Measurements from ENCODE around the gene FREM2. TPM values are rescaled to one million over a fixed set of nuclear protein-coding genes. Genes with fewer than 3 reads are reported as not detected.

Gene FREM2
- total and polyA plus RNA-seq, 2 donors (not counting 3 experiments of a cell fraction or from before 2014, with no cell fraction given) = under 0.01 TPM; not detected in 1

GRCh38 chr13:38730332-38730731 lies 43.5 kb downstream of the FREM2 start:
- TF ChIP-seq POLR2A (IDR thresholded peaks at IDR 0.05; ENCODE audit: low read depth, low read length) = no peak
- TF ChIP-seq CTCF (IDR thresholded peaks at IDR 0.05; ENCODE audit: extremely low read depth in 1 of 2, insufficient read depth in 1 of 2, low read depth in 1 of 2, low read length in 2 of 2) = no peak
- TF ChIP-seq EZH2 (IDR thresholded peaks at IDR 0.05; ENCODE audit: borderline replicate concordance, low read depth, low read length, severe bottlenecking) = no peak
- TF ChIP-seq GATA2 (IDR thresholded peaks at IDR 0.05; ENCODE audit: insufficient read depth, insufficient read length, low read depth, low read length) = no peak
- TF ChIP-seq MAX (IDR thresholded peaks at IDR 0.05; ENCODE audit: insufficient read depth, insufficient read length) = no peak
- TF ChIP-seq FOS (IDR thresholded peaks at IDR 0.05; ENCODE audit: borderline replicate concordance, insufficient read depth, low read length) = no peak
- no peak for TF ChIP-seq JUN (IDR thresholded peaks at IDR 0.05; ENCODE audit: borderline replicate concordance, insufficient read depth, insufficient read length, low read depth)
- no peak for TF ChIP-seq POLR2AphosphoS5 (IDR thresholded peaks at IDR 0.05; ENCODE audit: insufficient read depth, low read depth, low read length)
- TF ChIP-seq MYC (IDR thresholded peaks at IDR 0.05; ENCODE audit: low read depth, low read length) = no peak
- no peak overlapping the region for H3K9ac ChIP-seq (replicated peaks; ENCODE audit: extremely low read depth, insufficient read depth, low read length)
- H3K27ac ChIP-seq (ENCODE audit: insufficient read depth, low read depth, low read length) = no peak overlapping the region
- dilution Hi-C loops (cut with MboI; ENCODE audit: extremely low pct_ligation_motif_present, low sequenced_read_pairs) = no loop called here
- H3K27me3 ChIP-seq (ENCODE audit: control insufficient read depth in 2 of 2, insufficient read depth in 2 of 2, low read length in 2 of 2) = no peaks in the 10 kb centered on the region
- no TSS peak for BruUV-seq (replicated peaks)
- ChIA-PET CTCF (no interaction called here), POLR2A (no interaction called here)
- H3K4me2 ChIP-seq (ENCODE audit: insufficient read depth, low read length) = no peak overlapping the region
- no peaks in the 10 kb centered on the region for H3K4me1 ChIP-seq (ENCODE audit: control insufficient read depth, extremely low read depth, insufficient read depth, low read length)
- no peaks in the 10 kb centered on the region for H3K79me2 ChIP-seq (ENCODE audit: control insufficient read depth, insufficient read depth, low read length)
- no peaks in the 10 kb centered on the region for H3K36me3 ChIP-seq (ENCODE audit: control insufficient read depth in 2 of 2, extremely low read depth in 1 of 2, insufficient read depth in 2 of 2, low read length in 2 of 2)
- no peak overlapping the region for H3K4me3 ChIP-seq (replicated peaks in 1 of 3; ENCODE audit: insufficient read depth in 1 of 3, low read depth in 1 of 3, low read length in 3 of 3)
- no peaks in the 10 kb centered on the region for H4K20me1 ChIP-seq (replicated peaks; ENCODE audit: control insufficient read depth, extremely low read depth, insufficient read depth, low read length)
- intact Hi-C loops (cut with micrococcal nuclease) = no loop called here
- no peaks in the 10 kb centered on the region for H3K9me3 ChIP-seq (replicated peaks; ENCODE audit: control insufficient read depth, insufficient read depth, low read length)
- H2AFZ ChIP-seq (ENCODE audit: low read depth, low read length) = no peak overlapping the region
- H3K9me1 ChIP-seq (replicated peaks; ENCODE audit: control insufficient read depth, extremely low read depth, insufficient read depth, low read length) = no peaks in the 10 kb centered on the region
- DNase-seq (ENCODE audit: low read depth, low spot score) (no peak), FAIRE-seq (no peak)

Data from endothelial cell of umbilical vein (primary cell).